Activated naive CD8-positive, alpha-beta T cell treated with anti-CD3 and anti-CD28 coated beads, Interleukin-2, amount 10 ng/mL, durations not matched to agents 7 days and 5 days (primary cell): Measurements from ENCODE around the gene DPM3. TPM values are rescaled to one million over a fixed set of nuclear protein-coding genes. Genes with fewer than 3 reads are reported as not detected.

ENCODE experiments used
- total RNA-seq, 2 experiments: library from RNA; stranded (reverse); gene quantifications; one replicate each; pipeline ENCODE4 v1.2.3, GENCODE V29; 2021

The DPM3 gene
- total RNA-seq, 2 experiments from 2014 or later, result 60.0 to 71.1 TPM

Other genes with a start within 250 kb of the DPM3 start
- gene PMVK, start 203.8 kb downstream of the DPM3 start, total RNA-seq, result 10 to 100 TPM; 25.6 to 26.4 TPM
- gene PBXIP1, start 184.4 kb downstream of the DPM3 start, total RNA-seq, result 100 to 1,000 TPM; 149 to 155 TPM
- 10 to 100 TPM; 55.3 TPM for gene PYGO2, start 178.7 kb downstream of the DPM3 start, total RNA-seq
- gene SHC1, start 169.8 kb downstream of the DPM3 start, total RNA-seq, result 10 to 100 TPM; 67.4 to 72.3 TPM
- 100 to 1,000 TPM; 112 to 114 TPM for gene CKS1B, start 165.8 kb downstream of the DPM3 start, total RNA-seq
- 10 to 100 TPM; 46.2 to 48.9 TPM for gene FLAD1, start 157.2 kb downstream of the DPM3 start, total RNA-seq
- gene LENEP, start 146.9 kb downstream of the DPM3 start, total RNA-seq, result 1 to 10 TPM; 1.1 to 1.9 TPM
- 10 to 100 TPM; 41.4 to 48.4 TPM for gene ZBTB7B, start 137.7 kb downstream of the DPM3 start, total RNA-seq
- gene DCST2, start 106.8 kb downstream of the DPM3 start, total RNA-seq, result 1 to 10 TPM in 1 of 2 experiments, under 1 TPM in 1; 0.91 to 1.4 TPM
- gene DCST1, start 106.7 kb downstream of the DPM3 start, total RNA-seq, result not detected
- 10 to 100 TPM; 37.0 to 37.3 TPM for gene ADAM15, start 89.2 kb downstream of the DPM3 start, total RNA-seq
- 1 to 10 TPM; 7.9 to 8.1 TPM for gene EFNA4, start 76.8 kb downstream of the DPM3 start, total RNA-seq
- gene EFNA3, start 61.7 kb downstream of the DPM3 start, total RNA-seq, result 1 to 10 TPM; 3.6 to 4.2 TPM
- under 1 TPM; 0.25 to 0.48 TPM for gene EFNA1, start 12.7 kb downstream of the DPM3 start, total RNA-seq
- 10 to 100 TPM; 40.7 to 45.0 TPM for gene SLC50A1, start 4.7 kb downstream of the DPM3 start, total RNA-seq
- 100 to 1,000 TPM; 146 to 170 TPM for gene KRTCAP2, start 32.8 kb upstream of the DPM3 start, total RNA-seq
- gene TRIM46, start 33.3 kb upstream of the DPM3 start, total RNA-seq, result 10 to 100 TPM; 12.4 to 13.4 TPM
- gene THBS3, start 67.4 kb upstream of the DPM3 start, total RNA-seq, result 10 to 100 TPM; 25.1 to 26.3 TPM
- gene MTX1, start 68.2 kb upstream of the DPM3 start, total RNA-seq, result 10 to 100 TPM; 31.5 to 31.7 TPM
- gene ENTREP3, start 115.0 kb upstream of the DPM3 start, total RNA-seq, result 10 to 100 TPM; 26.0 to 29.4 TPM
- 10 to 100 TPM; 81.7 to 84.2 TPM for gene SCAMP3, start 121.8 kb upstream of the DPM3 start, total RNA-seq
- gene CLK2, start 133.0 kb upstream of the DPM3 start, total RNA-seq, result 100 to 1,000 TPM; 110 to 112 TPM
- gene HCN3, start 136.9 kb upstream of the DPM3 start, total RNA-seq, result 1 to 10 TPM; 5.0 to 6.7 TPM
- not detected for gene PKLR, start 160.9 kb upstream of the DPM3 start, total RNA-seq
- gene FDPS, start 168.3 kb upstream of the DPM3 start, total RNA-seq, result 100 to 1,000 TPM; 238 to 242 TPM
- gene RUSC1, start 180.4 kb upstream of the DPM3 start, total RNA-seq, result 10 to 100 TPM; 23.2 to 28.5 TPM